ENCODE results near the gene THUMPD2. TPM values are rescaled to one million over a fixed set of nuclear protein-coding genes. Genes with fewer than 3 reads are reported as not detected.
A peak's percentile ranks its signal among the peaks of the same experiment; 100 is the strongest.

The THUMPD2 gene
- total RNA-seq, 1 donor = 9.5 TPM

DNA sequence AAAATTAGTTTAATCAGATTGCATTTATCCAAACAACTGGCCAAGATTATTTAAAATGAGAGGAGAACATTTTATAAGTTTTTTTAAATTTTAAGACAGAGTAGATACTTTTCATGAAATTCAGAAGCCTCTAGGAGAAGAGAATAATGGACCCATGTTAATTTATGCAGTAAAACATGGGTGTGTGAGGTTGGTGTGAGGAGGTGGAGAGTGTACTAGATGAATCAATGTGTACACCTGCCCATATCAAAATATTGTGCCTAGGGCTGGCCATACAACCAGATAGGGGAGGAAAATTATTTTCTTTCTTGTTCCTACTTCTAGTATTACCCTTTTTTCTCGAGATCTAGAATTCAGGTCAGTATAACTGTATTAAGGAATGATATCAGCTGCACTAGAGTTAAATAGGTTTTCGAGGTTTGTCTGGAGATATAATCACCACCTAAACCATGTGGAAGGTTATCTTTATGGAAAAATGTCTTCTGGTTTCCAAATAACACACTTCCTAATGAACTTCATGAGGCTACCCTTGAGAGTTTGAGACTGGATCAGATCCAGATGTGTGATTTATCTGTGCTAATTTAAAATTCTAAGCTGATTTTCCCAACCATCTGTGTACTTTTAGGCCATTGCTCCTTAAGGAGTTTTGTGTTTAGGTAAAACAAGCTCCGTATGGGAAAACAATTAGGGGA is 75.7 kb downstream of the THUMPD2 start:
- no peak for DNase-seq (ENCODE audit: low read depth)
- TF ChIP-seq, protein P1, sequence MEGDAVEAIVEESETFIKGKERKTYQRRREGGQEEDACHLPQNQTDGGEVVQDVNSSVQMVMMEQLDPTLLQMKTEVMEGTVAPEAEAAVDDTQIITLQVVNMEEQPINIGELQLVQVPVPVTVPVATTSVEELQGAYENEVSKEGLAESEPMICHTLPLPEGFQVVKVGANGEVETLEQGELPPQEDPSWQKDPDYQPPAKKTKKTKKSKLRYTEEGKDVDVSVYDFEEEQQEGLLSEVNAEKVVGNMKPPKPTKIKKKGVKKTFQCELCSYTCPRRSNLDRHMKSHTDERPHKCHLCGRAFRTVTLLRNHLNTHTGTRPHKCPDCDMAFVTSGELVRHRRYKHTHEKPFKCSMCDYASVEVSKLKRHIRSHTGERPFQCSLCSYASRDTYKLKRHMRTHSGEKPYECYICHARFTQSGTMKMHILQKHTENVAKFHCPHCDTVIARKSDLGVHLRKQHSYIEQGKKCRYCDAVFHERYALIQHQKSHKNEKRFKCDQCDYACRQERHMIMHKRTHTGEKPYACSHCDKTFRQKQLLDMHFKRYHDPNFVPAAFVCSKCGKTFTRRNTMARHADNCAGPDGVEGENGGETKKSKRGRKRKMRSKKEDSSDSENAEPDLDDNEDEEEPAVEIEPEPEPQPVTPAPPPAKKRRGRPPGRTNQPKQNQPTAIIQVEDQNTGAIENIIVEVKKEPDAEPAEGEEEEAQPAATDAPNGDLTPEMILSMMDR (IDR thresholded peaks at IDR 0.05; ENCODE audit: insufficient read depth, low read length) = no peak
- no peak overlapping the region for H3K4me3 ChIP-seq (ENCODE audit: low read depth, low read length)

DNA sequence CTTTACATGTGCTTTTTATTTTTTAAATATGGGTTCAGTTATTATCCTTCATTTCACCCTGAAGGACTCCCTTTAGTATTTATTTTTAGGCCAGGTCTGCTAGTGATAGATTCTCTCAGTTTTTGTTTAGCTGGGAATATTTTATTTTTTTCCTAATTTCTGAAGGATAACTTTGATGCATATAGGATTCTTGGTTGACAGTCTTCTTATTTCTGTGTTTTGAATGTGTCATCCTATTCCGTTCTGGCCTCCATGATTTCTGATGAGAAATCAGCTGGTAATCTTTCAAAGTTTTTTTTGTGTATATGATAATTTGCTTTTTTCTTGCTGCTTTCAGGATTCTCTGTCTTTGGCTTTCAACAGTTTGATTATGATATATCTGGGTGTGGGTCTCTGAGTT is 77.9 kb downstream of the THUMPD2 start:
- no peak for DNase-seq (ENCODE audit: low read depth)
- H3K4me3 ChIP-seq (ENCODE audit: low read depth, low read length) = no peak overlapping the region
- TF ChIP-seq, protein P1 (IDR thresholded peaks at IDR 0.05; ENCODE audit: insufficient read depth, low read length) = no peak

DNA sequence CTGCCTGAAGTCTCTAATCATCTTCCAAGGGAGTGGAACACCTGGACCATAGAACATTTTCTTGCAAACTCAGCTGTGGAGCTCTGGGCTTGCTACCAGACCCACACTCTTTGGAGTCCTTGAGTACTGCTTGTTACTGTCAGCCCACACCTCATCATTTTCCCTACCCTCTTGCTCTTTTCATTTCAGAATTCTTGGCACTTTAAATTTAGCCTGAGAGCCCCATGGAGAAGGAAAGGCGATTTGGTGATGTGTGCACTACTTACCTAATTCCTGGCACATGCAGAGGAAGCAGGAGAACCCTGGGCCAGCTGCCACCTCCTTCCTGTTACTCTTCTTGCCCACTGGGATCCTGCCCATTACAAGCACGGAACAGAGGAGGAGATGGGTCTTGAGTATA is 81.6 kb downstream of the THUMPD2 start:
- TF ChIP-seq, protein P1 (IDR thresholded peaks at IDR 0.05; ENCODE audit: insufficient read depth, low read length) = no peak
- H3K4me3 ChIP-seq (ENCODE audit: low read depth, low read length) = no peak overlapping the region
- DNase-seq (ENCODE audit: low read depth) = no peak

DNA sequence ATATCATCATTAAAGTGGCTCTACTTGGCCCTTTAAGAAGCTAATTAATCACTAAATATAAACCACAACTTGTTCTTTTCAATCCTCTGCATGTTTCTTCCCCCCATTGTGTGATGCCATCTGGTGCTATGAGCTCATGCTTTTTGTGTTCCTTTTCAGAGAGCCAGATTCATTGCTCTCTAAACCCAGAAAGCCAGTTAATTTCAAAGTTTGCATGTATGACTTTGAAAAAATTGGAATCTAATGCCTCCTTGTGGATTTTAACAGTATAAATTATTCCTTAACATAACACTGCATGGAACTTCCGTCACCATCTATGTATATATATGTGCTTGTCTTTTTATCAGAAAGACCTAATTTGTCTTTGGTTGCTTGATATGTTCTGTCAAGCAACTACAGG is 82.2 kb downstream of the THUMPD2 start:
- no peak overlapping the region for H3K4me3 ChIP-seq (ENCODE audit: low read depth, low read length)
- peak; percentile 85 for DNase-seq (ENCODE audit: low read depth)
- TF ChIP-seq, protein P1 (IDR thresholded peaks at IDR 0.05; ENCODE audit: insufficient read depth, low read length) = peak; percentile 46

DNA sequence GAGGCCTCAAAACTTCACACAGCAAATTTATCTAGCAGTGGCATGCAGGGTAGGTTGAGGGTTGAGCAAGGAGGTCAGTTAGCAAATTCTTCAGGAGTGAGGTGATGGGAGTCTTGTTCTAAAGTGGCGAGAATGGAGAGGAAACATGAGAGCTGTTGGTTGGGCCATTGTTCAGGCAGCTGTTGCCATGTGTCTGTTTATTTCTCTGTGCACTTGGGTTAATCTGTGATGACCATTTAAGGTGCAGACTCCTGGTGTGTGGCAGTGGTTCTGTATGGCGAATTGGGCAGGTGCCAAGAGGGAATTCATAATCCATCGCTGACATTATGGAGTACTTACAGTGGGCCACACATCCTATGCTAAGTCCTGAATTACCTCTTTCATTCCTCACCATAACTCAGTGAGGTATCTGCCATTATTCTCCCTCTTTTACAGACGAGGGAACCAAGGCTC is 82.9 kb downstream of the THUMPD2 start:
- DNase-seq (ENCODE audit: low read depth) = peak; percentile 74
- TF ChIP-seq, protein P1 (IDR thresholded peaks at IDR 0.05; ENCODE audit: insufficient read depth, low read length) = no peak
- no peak overlapping the region for H3K4me3 ChIP-seq (ENCODE audit: low read depth, low read length)

DNA sequence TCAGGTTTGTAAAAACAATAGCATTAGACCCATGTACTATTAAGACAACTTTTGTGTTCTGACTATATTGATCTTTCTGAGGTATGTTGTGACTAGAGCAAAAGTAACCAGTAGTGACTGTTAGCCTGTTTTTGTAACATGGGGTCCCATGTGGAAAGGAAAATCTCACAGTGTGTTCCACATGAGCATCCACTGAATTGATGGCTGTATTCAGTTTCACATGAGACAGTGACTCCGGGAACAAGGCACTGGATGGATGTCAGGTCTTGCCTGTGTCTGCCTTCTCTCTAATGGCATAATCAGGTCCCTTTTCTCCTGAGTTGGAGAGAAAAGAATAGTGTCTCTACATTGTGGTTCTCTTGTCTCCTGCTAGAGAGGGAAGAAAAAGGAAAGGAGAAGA is 85.8 kb downstream of the THUMPD2 start:
- H3K4me3 ChIP-seq (ENCODE audit: low read depth, low read length) = no peak overlapping the region
- TF ChIP-seq, protein P1 (IDR thresholded peaks at IDR 0.05; ENCODE audit: insufficient read depth, low read length) = no peak
- DNase-seq (ENCODE audit: low read depth) = no peak

DNA sequence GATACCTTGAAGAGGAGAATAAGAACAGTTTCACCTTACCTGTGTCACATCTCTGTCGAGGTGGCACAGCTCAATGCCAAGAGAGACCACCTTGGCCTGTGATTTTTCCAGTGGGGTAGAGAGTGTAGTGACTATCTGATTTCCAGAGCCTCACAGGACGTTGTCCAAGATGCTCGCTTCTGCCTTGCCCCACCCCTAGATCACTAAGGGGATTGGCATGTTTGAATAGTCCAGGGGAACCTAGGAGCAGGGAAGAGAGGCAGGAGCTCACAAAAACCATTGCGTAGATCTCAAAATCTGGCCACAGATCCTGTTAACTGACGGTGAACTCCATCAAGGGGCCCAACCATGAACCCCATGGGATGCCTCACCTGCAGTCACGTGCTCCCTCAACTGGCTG is 89.2 kb downstream of the THUMPD2 start:
- no peak overlapping the region for H3K4me3 ChIP-seq (ENCODE audit: low read depth, low read length)
- TF ChIP-seq, protein P1 (IDR thresholded peaks at IDR 0.05; ENCODE audit: insufficient read depth, low read length) = no peak
- no peak for DNase-seq (ENCODE audit: low read depth)

Measured in fibroblast of the aortic adventitia (primary cell).